ENCODE measurements around the gene ARMH3.

The ARMH3 gene

GRCh38 chr10:101935431-101935830 lies 120.5 kb downstream of the ARMH3 start:
- DNase-seq, result no peak

GRCh38 chr10:101934686-101935305 lies 121.2 kb downstream of the ARMH3 start:
- no peak for DNase-seq

GRCh38 chr10:101933976-101934375 lies 122.0 kb downstream of the ARMH3 start:
- DNase-seq, result no peak

- DNase-seq, result no peak
Measured at GRCh38 chr10:101932183-101932582, 123.8 kb downstream of the ARMH3 start.

GRCh38 chr10:101925027-101925426 lies 130.9 kb downstream of the ARMH3 start:
- DNase-seq, result no peak

GRCh38 chr10:101923256-101923655 lies 132.7 kb downstream of the ARMH3 start:
- DNase-seq, result no peak

- no peak for DNase-seq
Measured at GRCh38 chr10:101922846-101923245, 133.1 kb downstream of the ARMH3 start.

GRCh38 chr10:101920546-101920945 lies 135.4 kb downstream of the ARMH3 start:
- DNase-seq, result no peak

GRCh38 chr10:101919026-101919770 lies 136.8 kb downstream of the ARMH3 start:
- no peak for DNase-seq

GRCh38 chr10:101912561-101913179 lies 143.3 kb downstream of the ARMH3 start:
- DNase-seq, result no peak

- no peak for DNase-seq
Measured at GRCh38 chr10:101906586-101907183, 149.3 kb downstream of the ARMH3 start.

GRCh38 chr10:101905251-101905650 lies 150.7 kb downstream of the ARMH3 start:
- DNase-seq, result no peak

GRCh38 chr10:101903827-101904550 lies 152.0 kb downstream of the ARMH3 start:
- no peak for DNase-seq

- DNase-seq, result no peak
Measured at GRCh38 chr10:101902820-101903145, 153.2 kb downstream of the ARMH3 start.

- no peak for DNase-seq
Measured at GRCh38 chr10:101902032-101902819, 153.7 kb downstream of the ARMH3 start.

GRCh38 chr10:101901340-101901739 lies 154.6 kb downstream of the ARMH3 start:
- no peak for DNase-seq

- DNase-seq, result no peak
Measured at GRCh38 chr10:101897633-101898032, 158.3 kb downstream of the ARMH3 start.

GRCh38 chr10:101896225-101896877 lies 159.6 kb downstream of the ARMH3 start:
- no peak for DNase-seq

- DNase-seq, result no peak
Measured at GRCh38 chr10:101895781-101896180, 160.2 kb downstream of the ARMH3 start.

GRCh38 chr10:101894742-101895141 lies 161.2 kb downstream of the ARMH3 start:
- DNase-seq, result no peak

- DNase-seq, result no peak
Measured at GRCh38 chr10:101894266-101894665, 161.7 kb downstream of the ARMH3 start.
